Stimulated activated CD4-positive, alpha-beta T cell treated with anti-CD3 and anti-CD28 coated beads, Interleukin-4, amount 100 ng/mL, for 1 hour (primary cell): ENCODE data around the gene MRPL23.

Experiments used
- DNase-seq: peaks from one replicate; pipeline ENCODE4 v3.0.0-alpha.2; 2020

MRPL23 gene

GRCh38 chr11:1998290-1998689, 51.2 kb downstream of the MRPL23 start:
- DNase-seq = no peak

- DNase-seq = no peak
Measured at GRCh38 chr11:1998861-1999260, 51.7 kb downstream of the MRPL23 start.

- no peak for DNase-seq
Measured at GRCh38 chr11:2002042-2002776, 55.1 kb downstream of the MRPL23 start.

- no peak for DNase-seq
Measured at GRCh38 chr11:2002807-2003206, 55.7 kb downstream of the MRPL23 start.

- no peak for DNase-seq
Measured at GRCh38 chr11:2004466-2004865, 57.3 kb downstream of the MRPL23 start.
